Stimulated activated CD8-positive, alpha-beta memory T cell treated with anti-CD3 and anti-CD28 coated beads, Interleukin-4, amount 100 ng/mL, for 4 hours (primary cell): ENCODE data around the gene TRIM71.
"Not testable (repeated sequence)": the region's sequence is repeated elsewhere in the genome, so short reads cannot be mapped to it uniquely, and the experiment has no call there.

ENCODE experiments used
- DNase-seq, 2 donors: peaks; one replicate each; pipeline ENCODE4 v3.0.0-alpha.2; 2020; ENCODE audit warnings: low read depth in 2 of 2, low spot score in 1 of 2

The TRIM71 gene

GRCh38 chr3:32817558-32818228 lies at the start of gene TRIM71:
TRIM71 (plus strand) TSS chr3:32817997; CDS start chr3:32818081, 84 bp downstream.
- no peak for DNase-seq

DNA sequence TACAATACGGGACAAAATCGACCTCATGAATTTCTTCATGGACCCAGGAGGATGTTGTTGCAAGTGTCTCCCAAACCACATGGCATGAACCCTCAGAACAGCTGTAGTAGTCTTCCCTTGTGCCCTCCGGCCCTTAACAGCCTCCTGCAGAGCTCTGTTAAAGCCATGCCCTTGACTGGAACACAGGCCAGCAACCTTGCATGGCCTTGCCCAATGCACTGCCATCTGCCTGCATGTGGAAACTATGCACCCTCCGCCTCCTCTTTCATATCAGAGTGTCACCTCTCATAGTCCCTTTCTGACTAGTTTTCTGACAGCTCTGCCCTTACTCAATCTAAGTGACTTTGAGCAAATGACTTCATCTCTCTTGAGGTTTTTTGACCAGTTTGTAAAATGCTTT lies 39.4 kb upstream of the TRIM71 start:
- no peak for DNase-seq

DNA sequence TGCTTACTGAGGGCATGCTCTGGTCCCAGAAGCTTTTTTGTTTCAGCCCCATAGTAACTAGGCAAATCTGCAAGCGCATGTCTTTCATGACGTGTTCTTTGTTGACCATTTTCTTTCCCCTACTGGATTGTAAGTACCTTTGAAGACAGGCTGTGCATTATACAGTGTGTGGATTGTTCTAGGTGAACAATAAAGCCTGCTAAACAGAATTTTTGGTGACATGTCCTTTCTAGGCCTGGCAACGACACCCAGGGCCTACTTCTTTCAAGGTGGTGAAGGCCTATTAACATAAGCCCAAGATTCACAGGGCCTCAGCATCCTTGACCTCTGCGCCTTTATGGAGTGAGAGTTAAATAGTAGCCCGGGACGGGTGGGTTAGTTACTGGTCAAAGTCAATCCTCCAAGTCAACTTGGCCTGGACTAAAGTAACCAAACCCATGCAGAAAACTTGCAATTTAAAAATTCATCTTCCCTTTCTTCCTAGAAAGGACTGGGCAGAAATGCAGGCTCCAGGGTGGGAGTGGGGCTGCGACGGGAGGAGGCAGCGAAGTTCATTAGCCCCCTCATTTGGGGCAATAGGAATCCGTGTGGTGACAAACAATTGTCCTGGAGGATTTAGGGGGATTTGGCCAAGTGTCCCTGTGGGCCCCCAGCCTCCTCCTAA lies 37.6 kb upstream of the TRIM71 start:
- DNase-seq = no peak

- DNase-seq = no peak
These were observed 37.0 kb upstream of the TRIM71 start for GRCh38 chr3:32780735-32781210.

GRCh38 chr3:32781211-32781968 lies 36.4 kb upstream of the TRIM71 start:
- DNase-seq = peak; percentile 19 to 25

DNA sequence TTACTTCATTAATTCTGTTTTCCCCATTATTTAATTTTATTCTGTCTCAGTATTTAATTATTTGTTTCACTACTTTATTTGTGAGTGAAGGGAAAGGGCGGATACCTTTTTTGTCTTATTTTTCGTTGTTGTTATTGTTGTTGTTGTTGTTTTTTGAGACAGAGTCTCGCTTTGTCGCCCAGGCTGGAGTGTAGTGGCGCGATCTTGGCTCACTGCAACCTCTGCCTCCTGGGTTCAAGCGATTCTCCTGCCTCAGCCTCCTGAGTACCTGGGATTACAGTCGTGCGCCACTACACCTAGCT lies 35.9 kb upstream of the TRIM71 start:
- DNase-seq = not testable (repeated sequence)

DNA sequence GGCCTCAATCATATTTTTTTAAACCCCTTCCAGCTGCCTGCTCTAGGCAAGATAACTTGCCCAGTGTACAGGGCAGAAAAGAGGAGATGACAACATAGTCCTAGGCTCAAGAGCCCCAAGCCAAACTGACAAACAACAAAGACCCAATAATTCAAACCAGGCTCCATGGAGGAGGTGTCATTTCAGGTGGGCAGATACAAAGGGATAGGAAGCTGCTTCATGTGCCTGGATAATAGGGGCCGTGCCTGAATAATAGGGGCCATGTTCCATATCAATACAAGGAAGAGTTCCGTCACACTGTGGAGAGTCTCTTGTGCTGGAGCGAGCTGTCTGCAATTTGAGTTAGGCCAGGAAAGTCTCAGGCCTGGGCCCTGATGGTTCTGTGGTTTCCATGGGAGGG lies 35.4 kb upstream of the TRIM71 start:
- no peak for DNase-seq

DNA sequence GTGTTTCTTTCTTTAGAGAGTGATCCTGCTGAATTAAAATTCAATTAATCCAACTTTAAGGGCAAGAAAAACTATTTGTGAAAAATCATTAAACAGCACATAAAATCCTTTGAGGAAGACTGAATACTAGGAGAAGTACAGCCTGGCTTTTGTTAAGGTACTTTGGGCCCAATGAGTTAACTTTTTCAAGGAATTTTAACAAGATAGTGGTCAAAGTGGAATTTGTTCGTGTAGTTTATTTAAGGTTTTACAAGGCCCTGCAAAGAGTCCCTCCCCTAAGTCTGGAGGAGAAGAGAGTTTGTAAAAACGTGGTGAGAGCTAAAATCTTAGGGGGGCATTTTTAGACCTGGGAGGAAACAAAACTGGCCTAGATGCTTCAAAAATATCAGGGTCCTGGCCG lies 26.0 kb upstream of the TRIM71 start:
- no peak for DNase-seq

DNA sequence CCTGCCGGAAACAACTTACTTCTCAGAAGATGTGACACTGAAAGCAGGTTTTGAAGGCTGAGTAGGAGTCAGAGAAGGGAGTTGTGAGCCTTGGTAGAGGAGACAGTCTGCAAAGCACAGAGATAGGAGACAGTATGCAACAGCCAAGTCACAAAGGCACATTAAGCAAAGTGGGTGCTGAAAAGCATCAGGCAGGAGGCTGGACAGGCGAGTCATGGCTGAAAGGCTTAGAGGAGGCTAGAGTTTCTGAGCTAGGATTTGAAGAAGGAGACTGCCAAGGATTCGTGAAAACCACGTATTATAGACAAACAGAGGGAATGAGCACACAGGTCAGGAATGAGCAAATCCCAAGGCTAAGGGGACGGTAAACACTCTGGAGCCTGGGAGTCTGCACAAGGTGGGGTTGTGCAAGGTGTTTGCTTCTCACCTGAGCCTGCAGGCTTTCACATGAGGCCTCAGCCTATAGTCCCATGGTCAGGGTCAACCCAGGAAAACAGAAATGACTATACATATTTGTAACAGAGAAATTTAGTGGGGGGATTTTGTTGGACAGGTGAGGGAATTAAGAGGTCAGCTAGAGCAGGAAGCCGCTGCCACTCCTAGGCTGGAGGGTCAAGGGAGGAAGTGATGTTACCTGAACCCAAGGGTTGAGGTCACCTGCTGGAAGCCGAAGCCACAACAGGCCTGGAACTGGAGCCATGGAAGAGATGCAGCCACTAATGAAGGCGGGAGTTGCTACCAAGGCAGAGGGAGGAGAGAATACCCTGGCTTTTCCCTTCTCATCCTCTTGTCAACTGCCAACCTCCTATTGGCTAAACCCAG lies 23.1 kb upstream of the TRIM71 start:
- DNase-seq = no peak

DNA sequence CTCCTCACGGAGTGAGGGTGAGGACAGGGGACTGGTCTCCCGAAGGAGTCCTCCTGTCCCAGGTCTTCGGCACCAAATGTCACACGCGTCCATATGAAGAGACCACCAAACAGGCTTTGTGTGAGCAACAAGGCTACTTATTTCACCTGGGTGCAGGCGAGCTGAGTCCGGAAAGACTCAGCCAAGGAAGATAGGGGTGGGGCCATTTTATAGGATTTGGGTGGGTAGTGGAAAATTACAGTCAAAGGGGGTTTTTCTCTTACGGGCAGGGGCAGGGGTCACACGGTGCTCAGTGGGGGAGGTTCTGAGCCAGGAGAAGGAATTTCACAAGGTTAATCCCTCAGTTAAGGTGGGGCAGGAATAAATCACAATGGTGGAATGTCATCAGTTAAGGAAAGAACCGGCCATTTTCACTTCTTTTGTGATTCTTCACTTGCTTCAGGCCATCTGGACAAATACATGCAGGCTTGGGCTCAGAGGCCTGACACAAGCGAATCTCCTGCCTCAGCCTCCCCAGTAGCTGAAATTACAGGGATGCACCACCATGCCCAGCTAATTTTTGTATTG lies 21.3 kb upstream of the TRIM71 start:
- not testable (repeated sequence) for DNase-seq

- DNase-seq = no peak
These were observed 20.0 kb upstream of the TRIM71 start for GRCh38 chr3:32797776-32798175.

GRCh38 chr3:32801440-32801839 lies 16.4 kb upstream of the TRIM71 start:
- not testable (repeated sequence) for DNase-seq

DNA sequence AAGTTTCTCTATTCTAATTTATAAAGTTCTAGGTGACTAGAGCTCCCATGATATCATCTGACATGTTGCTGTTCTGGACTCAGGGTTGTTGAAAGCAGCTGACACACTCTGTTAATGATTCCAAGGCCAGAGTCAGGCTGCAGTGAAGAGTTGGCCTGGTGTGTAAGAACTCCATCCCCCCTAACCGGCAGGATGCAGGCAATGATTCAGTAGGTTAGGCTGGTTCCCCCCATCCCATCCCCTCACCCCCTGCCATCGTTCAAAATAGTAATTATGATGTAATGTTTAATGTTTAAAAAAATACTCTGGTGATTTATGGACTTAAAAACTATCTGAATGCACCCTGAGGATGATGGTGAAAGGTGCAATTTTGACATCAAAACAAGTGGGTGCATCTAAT lies 4.6 kb upstream of the TRIM71 start:
- no peak for DNase-seq

GRCh38 chr3:32814361-32814760 lies 3.4 kb upstream of the TRIM71 start:
- no peak for DNase-seq

GRCh38 chr3:32815841-32816438 lies 1.9 kb upstream of the TRIM71 start:
- no peak for DNase-seq

GRCh38 chr3:32816439-32817256 lies 1.1 kb upstream of the TRIM71 start:
- DNase-seq = no peak

DNA sequence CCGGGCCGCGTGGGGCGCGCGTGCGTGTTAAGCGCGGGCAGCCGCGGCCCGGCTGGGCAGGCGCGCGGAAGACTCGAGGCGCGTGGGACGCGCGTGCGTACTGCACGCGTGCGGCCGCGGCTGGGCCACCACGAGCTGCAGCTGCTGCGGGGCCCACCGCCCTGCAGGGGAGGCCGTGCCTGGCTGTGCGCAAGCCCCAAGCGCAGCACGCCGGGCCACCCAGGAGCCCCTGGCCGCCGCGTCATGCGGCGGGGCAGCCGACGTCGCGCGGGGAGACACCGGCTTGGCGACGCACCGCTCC lies 590 bp upstream of the TRIM71 start:
- DNase-seq = no peak

- no peak for DNase-seq
These were observed 602 bp downstream of the TRIM71 start for GRCh38 chr3:32818229-32818969.

- DNase-seq = no peak
These were observed 1.2 kb downstream of the TRIM71 start for GRCh38 chr3:32818970-32819511.
